K562 (cell line): Measurements from ENCODE around the gene LIN28B. TPM values are rescaled to one million over a fixed set of nuclear protein-coding genes. Genes with fewer than 3 reads are reported as not detected.

ENCODE experiments used
- ATAC-seq: fragments of 200-7000 bp; cut with Tn5 transposase; 3 replicates; pipeline ENCODE4 v1.9.1; 2020; ENCODE audit warnings: moderate library complexity
- BruUV-seq: library from RNA; stranded (reverse); fragments of 400-500 nt; replicated peaks from 2 replicates; lab custom pipeline; 2021; lab: Mats Ljungman, UMichigan
- CTCF ChIA-PET: fragments of 300-600 bp; formaldehyde crosslinking; extraction: SDS; loops from one replicate; lab custom pipeline; 2021; ENCODE audit warnings: low intra/inter-chr PET ratio; lab: Yijun Ruan, JAX
- POLR2A ChIA-PET: fragments of 300-600, 350-650 bp; sonication (Branson Sonifier 250); formaldehyde crosslinking; extraction: SDS; loops from one replicate; lab custom pipeline; 2021; ENCODE audit warnings: antibody characterized with exemption, inconsistent platforms; lab: Yijun Ruan, JAX
- DNase-seq, 4 experiments: peaks; one replicate each; pipeline versions ENCODE4 v3.0.0 to v3.0.0-alpha.2; 2011 to 2018; ENCODE audit warnings: low spot score in 3 of 4, mixed read lengths in 3 of 4; ENCODE audit errors: extremely low read depth in 1 of 4
- FAIRE-seq: peaks from 2 replicates; lab custom pipeline; 2011; peaks lifted over from hg19 to GRCh38; lab: Jason Lieb, UNC
- H2AFZ ChIP-seq: 2 replicates; pipeline ENCODE4 v1.6.0; 2011; ENCODE audit warnings: low read depth, low read length, control low read depth, inconsistent platforms
- H3K27ac ChIP-seq: fragments of 200-600 bp; 3 replicates; pipeline ENCODE4 v1.8.0; 2011; ENCODE audit warnings: low read depth, mild to moderate bottlenecking, control low read depth, inconsistent platforms, low read length, moderate library complexity, mixed read lengths; ENCODE audit errors: extremely low read depth
- H3K27me3 ChIP-seq, 2 experiments: fragments of 300-600 bp in 1 of 2; 2 replicates in 1 of 2; 3 replicates in 1 of 2; pipeline versions ENCODE4 v1.6.0 to v1.8.0; 2011; ENCODE audit warnings: inconsistent platforms in 2 of 2, low read length in 2 of 2, mild to moderate bottlenecking in 1 of 2, mixed read lengths in 1 of 2, moderate library complexity in 1 of 2; ENCODE audit not compliant: control insufficient read depth in 2 of 2, insufficient read depth in 2 of 2
- H3K36me3 ChIP-seq: fragments of 300-600 bp; 3 replicates; pipeline ENCODE4 v1.8.0; 2011; ENCODE audit warnings: mild to moderate bottlenecking, low read length, inconsistent platforms; ENCODE audit not compliant: control insufficient read depth, insufficient read depth
- H3K4me1 ChIP-seq, 2 experiments: fragments of 200-600 bp in 1 of 2; replicated peaks in 1 of 2; 2 replicates in 1 of 2; 3 replicates in 1 of 2; pipeline versions ENCODE4 v1.5.1 to v1.8.0; 2011; ENCODE audit warnings: inconsistent platforms in 2 of 2, low read length in 2 of 2, mild to moderate bottlenecking in 1 of 2, mixed read lengths in 1 of 2, moderate library complexity in 1 of 2; ENCODE audit not compliant: control insufficient read depth in 2 of 2, insufficient read depth in 2 of 2
- H3K4me2 ChIP-seq: 2 replicates; pipeline ENCODE4 v1.6.1; 2011; ENCODE audit warnings: low read length, control low read depth, inconsistent platforms, mixed read lengths; ENCODE audit not compliant: insufficient read depth
- H3K4me3 ChIP-seq: fragments of 200-600 bp; sonication (generic), shearing (Covaris generic); 2 replicates; pipeline ENCODE4 v1.5.1; 2016; ENCODE audit warnings: control low read depth, inconsistent platforms
- H3K79me2 ChIP-seq: fragments of 200-600 bp; 3 replicates; pipeline ENCODE4 v1.8.0; 2011; ENCODE audit warnings: low read length, inconsistent platforms; ENCODE audit not compliant: control insufficient read depth, insufficient read depth
- H3K9ac ChIP-seq, 2 experiments: 2 replicates each; pipeline versions ENCODE4 v1.6.0 to v1.6.1; 2011; ENCODE audit warnings: low read depth in 2 of 2, low read length in 2 of 2, control low read depth in 1 of 2, inconsistent platforms in 1 of 2, mild to moderate bottlenecking in 1 of 2, mixed read lengths in 1 of 2; ENCODE audit not compliant: insufficient read depth in 1 of 2
- H3K9me1 ChIP-seq: one replicate; pipeline ENCODE4 v1.6.0; 2011; ENCODE audit warnings: inconsistent platforms, mild to moderate bottlenecking, low read length, moderate library complexity; ENCODE audit not compliant: control insufficient read depth, insufficient read depth
- H3K9me3 ChIP-seq: replicated peaks from 2 replicates; pipeline ENCODE4 v1.5.1; 2011; ENCODE audit warnings: low read depth, low read length, inconsistent platforms; ENCODE audit not compliant: control insufficient read depth, insufficient read depth
- H4K20me1 ChIP-seq: replicated peaks from 2 replicates; pipeline ENCODE4 v1.6.1; 2011; ENCODE audit warnings: low read length, inconsistent platforms, mixed read lengths; ENCODE audit not compliant: control insufficient read depth, insufficient read depth
- BHLHE40 ChIP-seq: IDR thresholded peaks from 2 replicates; pipeline ENCODE4 v1.6.1; 2011; ENCODE audit warnings: low read length, improper control_type of control experiment
- CBX1 ChIP-seq: sonication (generic); IDR thresholded peaks from 2 replicates; pipeline ENCODE4 v1.6.1; 2016; ENCODE audit warnings: antibody characterized with exemption, low read depth, mild to moderate bottlenecking
- CSDE1 ChIP-seq, 2 experiments: fragments of 450-650 bp; IDR thresholded peaks; 2 replicates each; pipeline ENCODE4 v1.6.1; 2016; ENCODE audit warnings: mild to moderate bottlenecking in 1 of 2
- DDX20 ChIP-seq: fragments of 450-650 bp; IDR thresholded peaks from 2 replicates; pipeline ENCODE4 v1.6.1; 2016; ENCODE audit warnings: missing genetic modification characterization, low read depth, mild to moderate bottlenecking, missing compliant biosample characterization, moderate library complexity
- DNMT1 ChIP-seq: fragments of 450-650 bp; IDR thresholded peaks from 2 replicates; pipeline ENCODE4 v1.6.1; 2016; ENCODE audit warnings: antibody characterized with exemption, mild to moderate bottlenecking
- ESRRA ChIP-seq: fragments of 450-650 bp; IDR thresholded peaks from 2 replicates; pipeline ENCODE4 v1.6.1; 2014; ENCODE audit warnings: low read depth, mild to moderate bottlenecking, moderate library complexity, borderline replicate concordance
- HNRNPK ChIP-seq: fragments of 200-400 bp; formaldehyde crosslinking; IDR thresholded peaks from one replicate; pipeline ENCODE4 v1.6.1; 2018; ENCODE audit warnings: mild to moderate bottlenecking, low read depth, low read length; ENCODE audit not compliant: poor library complexity, severe bottlenecking
- HSF4 ChIP-seq: fragments of 250-450 bp; sonication (Bioruptor Pico); IDR thresholded peaks from 2 replicates; pipeline ENCODE4 v2.1.2; 2022; ENCODE audit warnings: mild to moderate bottlenecking, moderate library complexity, borderline replicate concordance
- KDM4B ChIP-seq, 2 experiments: fragments of 450-650 bp in 1 of 2; sonication (generic) in 1 of 2; IDR thresholded peaks; 2 replicates each; pipeline ENCODE4 v1.6.1; 2016 to 2017; ENCODE audit warnings: borderline replicate concordance in 2 of 2, antibody characterized with exemption in 1 of 2, low read depth in 1 of 2, mild to moderate bottlenecking in 1 of 2
- NCOA6 ChIP-seq: fragments of 450-650 bp; IDR thresholded peaks from 2 replicates; pipeline ENCODE4 v1.6.1; 2017; ENCODE audit warnings: mild to moderate bottlenecking
- NR2C2 ChIP-seq, 2 experiments: fragments of 200-800 bp in 1 of 2; sonication (Bioruptor generic) in 1 of 2; sonication (generic) in 1 of 2; formaldehyde crosslinking in 1 of 2; IDR thresholded peaks; 2 replicates each; pipeline versions ENCODE4 v1.6.1 to v1.8.0; 2016 to 2022; ENCODE audit warnings: mild to moderate bottlenecking in 1 of 2, missing compliant biosample characterization in 1 of 2, missing genetic modification characterization in 1 of 2, missing genetic modification reagents in 1 of 2
- OTX1 ChIP-seq: fragments of 450-650 bp; formaldehyde crosslinking; IDR thresholded peaks from 2 replicates; pipeline ENCODE4 v1.4.0; 2022; ENCODE audit warnings: mild to moderate bottlenecking
- RNF2 ChIP-seq: sonication (generic); IDR thresholded peaks from 2 replicates; pipeline ENCODE4 v1.6.1; 2016
- SOX6 ChIP-seq: fragments of 450-650 bp; IDR thresholded peaks from 2 replicates; pipeline ENCODE4 v1.6.1; 2014; ENCODE audit warnings: mild to moderate bottlenecking
- SRSF7 ChIP-seq: fragments of 200-400 bp; formaldehyde crosslinking; optimal IDR thresholded peaks from 2 replicates; pipeline ENCODE3; 2017; ENCODE audit warnings: mild to moderate bottlenecking, low read depth, low read length
- TCFL5 ChIP-seq: fragments of 250-450 bp; sonication (Bioruptor Pico); conservative IDR thresholded peaks from 2 replicates; pipeline ENCODE4 v1.6.1; 2021; ENCODE audit warnings: mild to moderate bottlenecking, moderate library complexity, matching md5 sums
- ZNF408 ChIP-seq: fragments of 250-450 bp; sonication (Bioruptor Pico); IDR thresholded peaks from 2 replicates; pipeline ENCODE4 v1.4.0; 2020; ENCODE audit warnings: low read depth, mild to moderate bottlenecking, moderate library complexity
- WGBS: fragments of 100-300 bp; shearing (Covaris generic); methylation state at CpG from one replicate; pipeline ENCODE4 v1.1.6; 2016; ENCODE audit warnings: low coverage, mixed read lengths; ENCODE audit not compliant: insufficient coverage; ENCODE audit errors: missing lambda C conversion rate; 5-methylcytosine and 5-hydroxymethylcytosine counted together
- in situ Hi-C: fragments of 300-500 bp; cut with MboI; formaldehyde crosslinking; loops from 4 replicates; pipeline ENCODE4 v1.15.0; 2018; ENCODE audit warnings: inconsistent platforms, mixed read lengths
- intact Hi-C: fragments of 100-400 bp; cut with micrococcal nuclease; formaldehyde crosslinking; loops from 2 replicates; pipeline ENCODE4 v1.14.2; 2022
- polyA plus RNA-seq, 8 experiments: library from polyadenylated mRNA; depleted of rRNA in 4 of 8; stranded (reverse) in 5 of 8; unstranded in 3 of 8; fragments of >200 nt; fragmentation: Nextera tagmentation in 2 of 8; fragmentation: Illumina TruSeq in 1 of 8; extraction: Ambion mirVana in 2 of 8; extraction: Trizol in 1 of 8; gene quantifications; 2 replicates each; pipeline versions ENCODE4 v1.2.1 to v1.2.3, GENCODE V29; 2011 to 2014; ENCODE audit warnings: inconsistent platforms in 1 of 8, missing spikeins in 1 of 8
- total RNA-seq, 7 experiments: library from RNA; depleted of rRNA in 6 of 7; stranded (reverse); fragments of >200 nt in 6 of 7; fragmentation: Illumina TruSeq in 2 of 7; extraction: Trizol in 2 of 7; gene quantifications; 2 replicates each; pipeline versions ENCODE4 v1.2.1 to v1.2.3, GENCODE V29; 2011 to 2021; ENCODE audit warnings: low replicate concordance in 1 of 7
- TF ChIP-seq, protein P1 (sequence below): fragments of 450-650 bp; IDR thresholded peaks from 2 replicates; pipeline ENCODE4 v1.6.1; 2018; ENCODE audit not compliant: partially characterized antibody
- TF ChIP-seq, protein P2 (sequence below): fragments of 200-800 bp; sonication (Bioruptor generic); IDR thresholded peaks from 2 replicates; pipeline ENCODE4 v1.6.1; 2017; ENCODE audit warnings: missing genetic modification characterization, missing compliant biosample characterization

The LIN28B gene
- total and polyA plus RNA-seq, 9 of the 15 experiments (the other 6 are each of a cell fraction or from before 2014, with no cell fraction given): 20.9 to 77.3 (median 42.1) TPM

DNA sequence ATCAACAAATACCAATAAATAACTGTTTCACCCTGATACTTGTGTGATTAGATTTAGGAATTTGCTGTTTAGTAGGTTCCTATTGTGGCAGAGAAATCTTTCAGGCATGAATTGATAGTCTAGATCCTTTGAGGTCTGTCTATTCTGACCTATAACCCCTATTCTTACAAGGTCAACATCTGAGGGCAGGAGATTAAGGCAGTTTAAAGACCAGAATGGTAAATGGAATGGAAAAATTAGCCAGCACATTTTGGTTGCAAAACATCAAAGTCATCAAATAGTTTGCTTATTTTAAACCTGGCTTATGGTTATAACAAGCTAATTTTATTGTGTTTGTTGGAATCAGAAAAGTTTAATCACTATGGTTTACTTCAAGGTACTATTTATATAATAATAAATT lies 78.4 kb downstream of the LIN28B start (continued):
- no peak for TF ChIP-seq DNMT1
- TF ChIP-seq, protein P1, sequence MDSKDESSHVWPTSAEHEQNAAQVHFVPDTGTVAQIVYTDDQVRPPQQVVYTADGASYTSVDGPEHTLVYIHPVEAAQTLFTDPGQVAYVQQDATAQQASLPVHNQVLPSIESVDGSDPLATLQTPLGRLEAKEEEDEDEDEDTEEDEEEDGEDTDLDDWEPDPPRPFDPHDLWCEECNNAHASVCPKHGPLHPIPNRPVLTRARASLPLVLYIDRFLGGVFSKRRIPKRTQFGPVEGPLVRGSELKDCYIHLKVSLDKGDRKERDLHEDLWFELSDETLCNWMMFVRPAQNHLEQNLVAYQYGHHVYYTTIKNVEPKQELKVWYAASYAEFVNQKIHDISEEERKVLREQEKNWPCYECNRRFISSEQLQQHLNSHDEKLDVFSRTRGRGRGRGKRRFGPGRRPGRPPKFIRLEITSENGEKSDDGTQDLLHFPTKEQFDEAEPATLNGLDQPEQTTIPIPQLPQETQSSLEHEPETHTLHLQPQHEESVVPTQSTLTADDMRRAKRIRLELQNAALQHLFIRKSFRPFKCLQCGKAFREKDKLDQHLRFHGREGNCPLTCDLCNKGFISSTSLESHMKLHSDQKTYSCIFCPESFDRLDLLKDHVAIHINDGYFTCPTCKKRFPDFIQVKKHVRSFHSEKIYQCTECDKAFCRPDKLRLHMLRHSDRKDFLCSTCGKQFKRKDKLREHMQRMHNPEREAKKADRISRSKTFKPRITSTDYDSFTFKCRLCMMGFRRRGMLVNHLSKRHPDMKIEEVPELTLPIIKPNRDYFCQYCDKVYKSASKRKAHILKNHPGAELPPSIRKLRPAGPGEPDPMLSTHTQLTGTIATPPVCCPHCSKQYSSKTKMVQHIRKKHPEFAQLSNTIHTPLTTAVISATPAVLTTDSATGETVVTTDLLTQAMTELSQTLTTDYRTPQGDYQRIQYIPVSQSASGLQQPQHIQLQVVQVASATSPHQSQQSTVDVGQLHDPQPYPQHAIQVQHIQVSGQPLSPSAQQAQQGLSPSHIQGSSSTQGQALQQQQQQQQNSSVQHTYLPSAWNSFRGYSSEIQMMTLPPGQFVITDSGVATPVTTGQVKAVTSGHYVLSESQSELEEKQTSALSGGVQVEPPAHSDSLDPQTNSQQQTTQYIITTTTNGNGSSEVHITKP: no peak
- no peak for TF ChIP-seq KDM4B (IDR thresholded peaks at IDR 0.05; ENCODE audit: borderline replicate concordance in 2 of 2, low read depth in 1 of 2)
- TF ChIP-seq ZNF408: no peak

DNA sequence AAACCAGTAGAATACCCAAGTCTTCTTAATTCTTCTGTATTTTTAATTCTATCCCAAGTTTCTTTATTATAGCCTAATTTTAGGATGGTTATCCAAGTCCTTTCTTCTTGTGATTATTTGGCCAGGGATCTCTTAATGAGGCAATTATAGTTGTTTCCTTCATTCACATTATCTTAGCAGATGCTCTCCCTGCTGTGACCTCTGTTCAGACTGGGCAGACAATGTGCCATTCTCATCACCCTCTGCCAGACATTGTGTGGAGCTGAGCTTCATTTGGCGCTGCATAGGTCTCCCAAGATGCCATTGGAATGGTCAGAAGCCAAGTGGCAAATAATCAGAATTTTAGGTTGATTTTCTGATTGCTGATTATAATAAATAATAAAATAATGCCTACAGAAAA lies 79.4 kb downstream of the LIN28B start:
- Histone ChIP-seq H3K9me3 (no peaks in the 10 kb centered on the region), H3K9ac (no peak overlapping the region), H3K4me2 (no peak overlapping the region), H4K20me1 (no peaks in the 10 kb centered on the region), H3K79me2 (0 out of 3 replicates have a peak, but pooled peaks cover 7% of the 10 kb centered on the region), H2AFZ (no peak overlapping the region), H3K4me1 (0 out of 5 replicates have a peak, but pooled peaks cover 0 to 3% of the 10 kb centered on the region in 2 experiments), H3K36me3 (peaks cover 5% of the 10 kb centered on the region; the same call in 1 of the 3 replicates), H3K27ac (no peak overlapping the region), H3K4me3 (no peak overlapping the region), H3K27me3 (no peaks in the 10 kb centered on the region), H3K9me1 (no peaks in the 10 kb centered on the region)
- 100% methylated on average over 1 of the region's 1 CpG for WGBS
- ChIA-PET CTCF (no interaction called here), POLR2A (no interaction called here)
- intact Hi-C loops: no loop called here
- in situ Hi-C loops: no loop called here
- ATAC-seq (no peak), FAIRE-seq (no peak), DNase-seq (no peak)
- BruUV-seq: no TSS peak
- TF ChIP-seq TCFL5 (CRISPR knock-in tag) (no peak), CBX1 (no peak), DDX20 (tag) (no peak), RNF2 (no peak), HNRNPK (no peak), NCOA6 (no peak), ESRRA (no peak), CSDE1 (IDR thresholded peaks at IDR 0.05) (no peak), NR2C2 (CRISPR knock-in tag; IDR thresholded peaks at IDR 0.05) (no peak), NR2C2 (tag; IDR thresholded peaks at IDR 0.05) (no peak), BHLHE40 (no peak), SOX6 (no peak), OTX1 (CRISPR knock-in tag) (no peak), HSF4 (CRISPR knock-in tag) (no peak), SRSF7 (no peak)
- TF ChIP-seq, protein P2, sequence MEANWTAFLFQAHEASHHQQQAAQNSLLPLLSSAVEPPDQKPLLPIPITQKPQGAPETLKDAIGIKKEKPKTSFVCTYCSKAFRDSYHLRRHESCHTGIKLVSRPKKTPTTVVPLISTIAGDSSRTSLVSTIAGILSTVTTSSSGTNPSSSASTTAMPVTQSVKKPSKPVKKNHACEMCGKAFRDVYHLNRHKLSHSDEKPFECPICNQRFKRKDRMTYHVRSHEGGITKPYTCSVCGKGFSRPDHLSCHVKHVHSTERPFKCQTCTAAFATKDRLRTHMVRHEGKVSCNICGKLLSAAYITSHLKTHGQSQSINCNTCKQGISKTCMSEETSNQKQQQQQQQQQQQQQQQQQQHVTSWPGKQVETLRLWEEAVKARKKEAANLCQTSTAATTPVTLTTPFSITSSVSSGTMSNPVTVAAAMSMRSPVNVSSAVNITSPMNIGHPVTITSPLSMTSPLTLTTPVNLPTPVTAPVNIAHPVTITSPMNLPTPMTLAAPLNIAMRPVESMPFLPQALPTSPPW (CRISPR knock-in tag): no peak
